ENCODE data around the gene COLEC11.
A peak's percentile ranks its signal among the peaks of the same experiment; 100 is the strongest.
"Not testable (repeated sequence)": the region's sequence is repeated elsewhere in the genome, so short reads cannot be mapped to it uniquely, and the experiment has no call there.

COLEC11 gene
- 0 to 0.13 (median 0) reads per million in 18 experiments for total RNA-seq

DNA sequence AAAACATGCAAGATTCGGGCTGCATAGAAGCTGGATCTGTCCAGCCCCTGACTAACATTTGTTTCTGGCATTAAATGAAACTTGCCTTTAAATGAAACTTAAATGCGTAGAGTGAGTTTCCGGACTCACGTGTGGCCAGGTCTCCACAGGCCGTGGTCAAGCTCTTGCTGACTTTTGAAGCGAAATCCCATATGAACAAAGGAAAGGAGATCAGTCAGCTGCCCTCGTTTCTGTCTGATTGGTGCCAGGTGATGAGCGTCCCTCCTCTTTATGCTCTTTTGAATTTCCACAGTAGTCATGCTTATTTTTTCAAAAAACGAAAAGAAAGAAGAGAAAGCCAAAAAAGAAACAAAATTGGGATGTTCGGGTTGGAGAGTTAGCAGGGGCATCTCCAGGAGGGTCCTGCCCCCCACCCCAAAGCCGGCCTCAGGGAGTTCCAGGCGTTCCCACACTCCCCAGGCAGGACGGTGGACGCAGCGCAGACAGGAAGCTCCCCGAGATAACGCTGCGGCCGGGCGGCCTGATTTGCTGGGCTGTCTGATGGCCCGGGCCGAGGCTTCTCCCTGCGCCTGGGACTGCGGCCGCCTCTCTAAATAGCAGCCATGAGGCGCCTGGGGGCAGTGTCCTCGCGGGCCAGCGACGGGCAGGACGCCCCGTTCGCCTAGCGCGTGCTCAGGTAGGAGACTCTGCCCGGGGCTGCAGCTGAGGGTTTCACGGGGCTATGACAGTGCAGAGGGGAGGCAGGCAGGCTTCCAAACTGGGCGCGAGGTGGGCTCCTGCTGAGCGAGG lies at the start of gene COLEC11:
Gene COLEC11 (plus strand): TSS at position 620 of the 789 bp plus-strand sequence. CDS start 9,229 bp downstream, outside the sequence.
- no peak for DNase-seq

DNA sequence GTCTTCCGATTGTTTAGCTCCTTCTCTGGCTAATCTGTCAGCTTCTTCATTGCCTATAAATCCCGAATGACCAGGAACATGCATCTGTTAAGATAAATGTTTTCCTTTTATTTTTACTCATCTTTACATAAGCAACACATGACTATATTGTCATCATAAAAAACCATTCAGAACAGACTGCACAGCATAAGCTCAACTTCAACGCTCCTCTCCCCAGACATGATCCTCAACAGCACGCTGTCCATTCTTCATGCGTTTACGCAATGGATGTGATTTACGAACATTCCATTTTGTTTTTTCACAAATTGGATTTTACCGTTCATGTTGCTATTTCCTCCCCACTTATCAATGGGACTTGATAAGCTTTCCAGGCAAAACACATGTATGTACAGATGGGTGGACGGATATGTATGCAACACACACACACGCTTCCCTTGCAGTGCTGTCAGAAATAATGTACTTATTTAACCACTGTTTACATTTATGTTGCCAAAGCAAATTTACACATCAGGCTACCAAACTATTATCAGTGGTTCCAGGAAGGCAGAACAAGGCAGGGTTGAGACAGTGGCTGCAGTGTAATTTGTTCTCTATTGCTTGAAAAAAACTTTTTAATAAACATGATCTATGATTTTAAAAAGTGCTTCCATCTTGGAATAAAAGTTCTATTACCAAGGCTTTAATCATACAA lies 49.0 kb upstream of the COLEC11 start:
- DNase-seq, result no peak

DNA sequence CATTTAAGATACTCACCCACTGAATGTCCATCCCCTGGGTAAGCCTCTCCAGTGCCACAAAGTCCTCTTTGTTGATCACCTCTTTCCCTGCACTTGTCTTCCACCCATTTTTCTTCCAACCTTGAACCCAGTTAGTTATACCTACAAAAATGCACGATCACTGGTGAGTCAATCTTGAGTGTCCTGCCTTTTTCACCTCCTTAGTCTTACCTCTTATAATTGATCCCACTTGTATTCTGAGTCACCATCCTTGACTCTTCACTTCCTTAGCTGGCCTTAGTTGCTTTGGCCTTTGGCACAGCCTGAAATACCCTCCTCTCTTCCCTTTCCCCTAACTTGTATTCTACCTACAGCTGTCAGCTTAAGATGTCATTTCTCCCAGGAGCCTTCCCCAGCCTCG lies 47.0 kb upstream of the COLEC11 start:
- no peak for DNase-seq

DNA sequence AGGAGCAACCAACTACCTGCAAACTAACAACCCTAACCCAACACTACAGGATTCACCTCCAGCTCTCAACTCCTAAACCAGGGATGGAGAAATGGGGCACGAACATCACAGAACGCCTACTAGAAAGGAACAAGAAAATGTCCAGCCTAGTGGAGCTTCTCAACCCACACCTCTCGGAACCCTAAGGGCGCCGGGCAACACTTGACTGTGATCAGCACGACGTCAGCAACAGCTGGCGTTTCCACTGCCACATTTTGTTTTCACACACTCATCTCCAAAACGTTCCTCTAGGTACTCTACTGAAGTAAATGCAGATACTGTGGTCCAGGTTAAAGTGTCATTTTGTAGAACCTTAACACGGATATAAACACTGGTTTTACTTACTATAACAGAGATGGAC lies 41.0 kb upstream of the COLEC11 start:
- no peak for DNase-seq

DNA sequence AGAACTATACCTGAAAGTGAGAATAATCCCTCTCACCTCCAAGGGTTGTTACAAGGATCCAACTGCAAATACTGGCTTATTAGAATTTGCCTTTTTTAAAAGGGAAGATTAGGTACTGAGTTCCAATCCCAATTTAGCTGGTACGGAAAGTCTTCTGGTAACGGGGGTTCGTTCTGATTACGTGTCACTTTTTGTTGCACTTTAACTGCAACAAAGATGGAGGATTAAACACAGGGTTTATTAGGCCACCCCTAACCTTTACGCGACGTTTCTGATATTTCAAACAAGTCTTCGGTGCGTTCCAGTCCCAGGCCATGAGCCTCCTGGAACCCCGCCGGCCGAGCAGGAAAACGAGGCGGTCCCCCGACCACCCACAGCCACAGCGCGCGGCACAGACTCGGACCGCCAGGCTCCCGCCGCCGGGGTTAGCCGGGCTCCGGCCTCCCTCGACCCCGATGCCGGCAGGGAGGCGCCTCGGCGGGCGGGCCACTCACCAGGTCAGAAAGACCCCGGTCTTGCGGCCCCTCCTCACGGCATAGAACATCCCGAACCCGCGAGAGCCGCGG lies 37.2 kb upstream of the COLEC11 start:
- DNase-seq, result no peak

DNA sequence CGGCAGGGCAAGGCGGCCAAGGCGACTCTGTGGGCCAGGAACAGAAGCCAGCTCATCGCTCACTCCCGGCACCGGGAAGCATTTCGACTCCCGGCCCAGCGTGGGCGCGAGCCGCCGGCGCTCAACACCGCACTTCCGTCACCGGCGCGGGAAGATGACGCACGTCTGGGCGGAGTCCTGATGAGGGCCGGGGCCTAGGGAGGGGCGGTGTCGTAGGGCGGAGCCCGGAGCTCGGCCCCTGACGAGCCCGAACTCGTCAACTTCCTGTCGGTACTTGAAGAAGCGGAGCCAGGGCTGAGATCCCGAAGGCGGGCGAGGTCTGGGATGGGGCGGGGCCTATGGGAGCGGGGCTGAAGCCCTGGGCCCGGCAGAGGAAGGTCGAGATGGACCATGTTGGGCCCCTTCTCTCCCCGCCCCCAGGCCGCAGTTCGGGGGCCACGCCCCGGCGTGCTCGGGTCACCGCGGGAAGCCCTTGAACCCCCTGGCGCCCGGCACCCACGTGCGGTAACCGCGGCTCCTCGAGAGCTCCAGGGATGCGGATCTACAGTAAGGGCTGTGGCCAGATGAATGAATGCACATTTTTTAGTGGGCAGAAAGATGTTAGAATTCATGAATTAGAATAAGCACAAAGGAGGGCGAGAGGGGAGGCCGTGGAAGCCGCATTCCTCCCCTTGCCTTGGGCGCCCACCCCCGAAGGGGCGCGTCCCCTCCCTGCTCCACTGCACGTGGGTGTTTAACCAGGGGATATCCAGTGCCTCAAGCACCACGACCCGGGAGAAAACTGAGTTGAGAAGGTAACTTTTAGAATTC lies 36.5 kb upstream of the COLEC11 start, which contains the start of gene RNASEH1:
Gene RNASEH1 (minus strand): TSS at position 129 of the 810 bp plus-strand sequence. CDS start 73 bp downstream, at position 56.
- DNase-seq, result peak; percentile 100

DNA sequence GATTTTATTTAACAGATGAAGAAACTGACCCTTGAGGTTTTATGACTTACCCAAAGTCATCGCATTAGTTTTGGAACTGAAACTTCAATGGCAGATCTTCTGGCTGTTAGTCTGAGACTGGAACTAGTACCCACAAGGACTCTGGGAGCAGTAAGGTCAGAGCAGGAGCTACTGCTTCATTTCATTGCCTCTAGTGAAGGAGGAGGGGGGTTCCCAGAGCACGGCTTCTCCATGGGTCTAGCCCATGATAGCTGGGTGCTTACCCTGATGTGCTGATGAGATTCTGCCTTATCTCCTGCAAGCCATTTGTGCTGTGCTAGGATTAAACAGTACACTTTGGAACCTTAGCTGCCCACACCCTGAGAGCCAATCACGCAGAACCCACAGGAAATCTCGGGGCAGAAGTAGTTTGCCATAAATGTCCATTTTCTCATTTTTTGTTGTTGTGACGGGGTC lies 31.4 kb upstream of the COLEC11 start:
- no peak for DNase-seq

DNA sequence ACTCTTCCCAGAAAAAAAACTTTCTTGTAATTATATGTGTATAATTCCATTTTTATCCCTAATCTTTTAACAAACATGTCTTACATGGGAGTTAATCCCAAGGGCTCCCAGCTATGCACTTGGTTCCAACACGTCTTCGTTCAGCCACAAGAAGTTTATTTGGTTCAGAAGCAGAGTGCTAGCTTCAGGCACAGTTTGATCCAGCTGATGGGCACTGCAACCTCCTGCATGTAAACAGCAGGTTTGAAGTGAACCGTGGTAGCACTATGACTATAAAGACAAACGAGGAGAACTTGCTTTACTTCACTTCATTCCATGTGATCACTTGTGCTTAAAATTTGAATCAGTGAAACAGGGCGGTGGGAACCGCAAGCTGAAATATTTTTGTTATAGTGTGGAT lies 29.8 kb upstream of the COLEC11 start:
- DNase-seq, result no peak

DNA sequence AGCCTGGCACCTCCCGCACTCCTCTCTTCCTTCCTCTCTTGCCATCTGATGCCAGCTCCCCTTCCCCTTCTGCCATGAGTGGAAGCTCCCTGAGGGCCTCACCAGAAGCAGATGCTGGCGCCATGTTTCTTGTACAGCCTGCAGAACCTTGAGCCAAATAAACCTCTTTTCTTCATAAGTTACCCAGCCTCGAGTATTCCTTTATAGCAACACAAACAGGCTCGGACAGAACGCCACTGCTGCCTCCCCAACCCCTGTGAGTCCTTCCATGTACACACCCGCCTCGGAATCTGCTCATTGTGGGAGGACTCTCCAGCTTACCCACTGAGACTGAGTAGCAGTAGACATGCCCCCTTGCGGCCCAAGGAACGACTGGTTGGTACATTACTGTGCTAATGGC lies 28.1 kb upstream of the COLEC11 start:
- no peak for DNase-seq

DNA sequence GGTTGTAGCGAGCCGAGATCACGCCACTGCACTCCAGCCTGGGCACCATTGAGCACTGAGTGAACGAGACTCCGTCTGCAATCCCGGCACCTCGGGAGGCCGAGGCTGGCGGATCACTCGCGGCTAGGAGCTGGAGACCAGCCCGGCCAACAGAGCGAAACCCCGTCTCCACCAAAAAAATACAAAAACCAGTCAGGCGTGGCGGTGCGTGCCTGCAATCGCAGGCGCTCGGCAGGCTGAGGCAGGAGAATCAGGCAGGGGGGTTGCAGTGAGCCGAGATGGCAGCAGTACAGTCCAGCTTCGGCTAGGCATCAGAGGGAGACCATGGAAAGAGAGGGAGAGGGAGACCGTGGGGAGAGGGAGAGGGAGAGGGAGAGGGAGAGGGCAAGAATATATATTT lies 25.3 kb upstream of the COLEC11 start:
- DNase-seq, result not testable (repeated sequence)

DNA sequence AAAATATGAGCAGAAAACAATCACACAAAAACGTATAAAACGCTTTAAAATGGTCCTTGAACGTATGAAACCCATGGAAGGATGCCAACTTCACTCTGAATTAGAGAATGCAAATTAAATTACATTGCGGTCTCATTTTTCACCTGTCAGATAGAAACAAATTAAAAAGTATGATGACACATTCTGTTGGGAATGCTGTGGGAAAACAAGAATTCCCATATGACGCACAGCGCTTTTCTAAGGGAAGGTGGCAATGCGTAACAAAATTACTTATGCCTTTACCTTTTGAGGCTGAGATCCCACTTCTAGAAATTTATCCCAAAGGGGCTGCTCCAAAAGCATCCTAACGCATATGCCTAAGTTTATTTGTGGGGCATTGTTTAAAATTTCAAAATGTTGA lies 23.6 kb upstream of the COLEC11 start:
- DNase-seq, result no peak

DNA sequence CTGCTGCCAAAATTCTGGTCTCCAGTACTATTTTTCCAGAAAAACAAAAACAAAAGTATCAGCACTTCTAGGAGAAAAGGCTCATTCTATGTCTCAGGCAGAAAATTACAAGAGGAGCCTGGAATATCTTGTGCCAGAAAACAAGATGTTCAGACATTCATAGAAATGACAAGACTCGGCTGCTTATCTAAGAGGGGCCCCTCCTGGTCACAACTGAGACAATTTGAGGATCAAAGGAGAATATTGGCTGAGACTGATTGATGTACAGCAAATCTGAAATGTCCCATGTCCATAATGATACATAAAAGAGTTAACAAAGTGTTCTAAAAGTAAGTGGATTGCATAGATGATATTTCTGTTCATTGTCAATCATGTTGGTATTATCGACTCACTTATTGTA lies 22.3 kb upstream of the COLEC11 start:
- no peak for DNase-seq

DNA sequence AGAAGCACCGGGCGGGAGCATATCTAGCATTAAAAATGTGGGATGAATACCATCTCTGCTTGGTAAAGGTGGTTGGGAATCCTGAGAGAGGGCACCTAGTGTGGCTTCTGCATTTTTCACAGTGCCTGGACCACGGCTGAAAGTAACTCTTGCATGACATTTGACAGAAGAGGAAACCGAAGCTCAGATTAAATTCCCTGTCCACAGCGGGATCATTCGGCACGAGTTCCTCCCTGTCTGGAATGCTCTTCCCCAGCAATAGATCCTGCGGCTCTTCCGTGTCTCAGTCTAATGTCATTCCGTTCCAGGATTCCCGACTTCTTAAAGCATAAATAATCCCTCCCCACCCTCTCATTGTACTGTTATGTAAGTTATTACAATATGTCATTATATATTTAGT lies 20.8 kb upstream of the COLEC11 start:
- no peak for DNase-seq

DNA sequence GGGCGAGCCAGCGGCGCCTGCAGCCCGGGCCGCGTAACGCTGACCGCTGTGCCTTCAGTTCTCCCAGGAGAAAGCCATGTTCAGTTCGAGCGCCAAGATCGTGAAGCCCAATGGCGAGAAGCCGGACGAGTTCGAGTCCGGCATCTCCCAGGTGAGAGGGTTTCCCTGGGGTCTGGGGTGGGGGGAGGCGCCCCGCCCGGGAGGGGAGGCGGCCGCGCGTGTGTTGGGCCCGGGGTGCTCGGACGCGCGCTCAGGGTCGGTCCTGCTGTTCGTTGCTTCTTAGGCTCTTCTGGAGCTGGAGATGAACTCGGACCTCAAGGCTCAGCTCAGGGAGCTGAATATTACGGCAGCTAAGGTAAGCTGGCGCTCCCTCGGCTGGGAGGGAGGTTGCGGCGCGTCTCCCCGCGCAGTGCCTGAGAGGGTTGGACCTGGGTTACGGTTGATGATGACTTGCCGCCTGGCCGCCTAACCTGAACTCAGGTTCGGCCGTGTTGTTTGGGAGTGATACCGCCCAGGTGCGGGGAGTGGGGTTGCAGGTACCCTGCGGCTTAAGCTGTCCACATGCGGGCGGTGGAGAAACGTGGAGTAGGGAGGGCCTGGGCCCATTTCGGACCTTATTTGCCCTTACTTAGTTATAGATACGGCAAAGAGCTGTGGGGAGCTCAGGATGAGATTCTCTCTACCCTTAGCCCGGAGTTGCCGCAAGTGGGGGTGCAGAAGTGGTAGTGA lies 19.2 kb upstream of the COLEC11 start:
- DNase-seq, result peak in 1 of 2 donors; percentile 3

DNA sequence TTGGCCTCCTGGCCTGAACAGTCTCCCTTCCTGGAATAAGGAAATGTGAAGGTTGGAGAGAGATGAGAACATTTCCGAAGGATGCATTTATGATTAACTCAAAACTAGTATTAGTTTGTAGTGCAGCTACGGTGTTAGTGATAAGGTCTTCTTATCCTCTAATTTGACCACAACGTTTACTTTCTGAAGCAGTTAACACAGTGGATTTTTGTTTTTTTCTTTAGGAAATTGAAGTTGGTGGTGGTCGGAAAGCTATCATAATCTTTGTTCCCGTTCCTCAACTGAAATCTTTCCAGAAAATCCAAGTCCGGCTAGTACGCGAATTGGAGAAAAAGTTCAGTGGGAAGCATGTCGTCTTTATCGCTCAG lies 18.7 kb upstream of the COLEC11 start:
- DNase-seq, result not testable (repeated sequence)

DNA sequence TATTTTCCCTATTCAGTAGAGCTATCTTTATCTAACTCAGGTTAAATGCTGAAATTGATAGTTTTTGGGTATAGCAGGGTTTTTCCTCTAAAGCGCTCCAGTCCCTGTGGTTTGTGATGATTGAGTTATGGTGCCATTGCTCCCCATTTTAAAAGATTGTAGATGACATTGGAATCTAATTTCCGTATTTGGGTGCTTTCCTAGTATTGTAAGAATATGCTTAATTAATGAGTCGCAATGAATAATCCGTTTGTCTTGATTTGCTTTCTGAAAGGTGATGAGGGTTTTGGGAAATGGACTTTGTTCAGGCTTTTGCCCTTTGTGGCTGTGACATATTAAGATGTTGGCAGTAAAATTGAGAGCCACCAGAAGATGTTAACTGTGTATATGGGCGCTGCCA lies 15.9 kb upstream of the COLEC11 start:
- no peak for DNase-seq

DNA sequence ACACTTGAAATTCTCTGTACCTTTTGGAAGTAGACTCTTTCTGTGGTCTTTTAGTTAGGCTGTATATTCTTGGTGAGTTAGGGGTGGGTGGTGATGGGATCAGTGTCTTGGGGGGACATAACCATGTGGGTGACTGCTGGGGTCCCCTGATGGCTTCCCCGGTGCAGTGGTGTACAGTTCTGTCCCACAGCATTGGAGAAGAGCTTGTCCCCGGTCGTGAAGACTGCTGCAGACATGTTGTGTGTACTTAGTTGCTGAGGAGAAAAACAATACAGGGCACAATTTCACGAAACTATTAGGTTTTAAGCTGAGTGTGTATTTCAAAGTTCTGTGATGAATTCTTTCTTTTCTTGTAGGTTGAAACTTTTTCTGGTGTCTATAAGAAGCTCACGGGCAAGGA lies 14.5 kb upstream of the COLEC11 start:
- no peak for DNase-seq

DNA sequence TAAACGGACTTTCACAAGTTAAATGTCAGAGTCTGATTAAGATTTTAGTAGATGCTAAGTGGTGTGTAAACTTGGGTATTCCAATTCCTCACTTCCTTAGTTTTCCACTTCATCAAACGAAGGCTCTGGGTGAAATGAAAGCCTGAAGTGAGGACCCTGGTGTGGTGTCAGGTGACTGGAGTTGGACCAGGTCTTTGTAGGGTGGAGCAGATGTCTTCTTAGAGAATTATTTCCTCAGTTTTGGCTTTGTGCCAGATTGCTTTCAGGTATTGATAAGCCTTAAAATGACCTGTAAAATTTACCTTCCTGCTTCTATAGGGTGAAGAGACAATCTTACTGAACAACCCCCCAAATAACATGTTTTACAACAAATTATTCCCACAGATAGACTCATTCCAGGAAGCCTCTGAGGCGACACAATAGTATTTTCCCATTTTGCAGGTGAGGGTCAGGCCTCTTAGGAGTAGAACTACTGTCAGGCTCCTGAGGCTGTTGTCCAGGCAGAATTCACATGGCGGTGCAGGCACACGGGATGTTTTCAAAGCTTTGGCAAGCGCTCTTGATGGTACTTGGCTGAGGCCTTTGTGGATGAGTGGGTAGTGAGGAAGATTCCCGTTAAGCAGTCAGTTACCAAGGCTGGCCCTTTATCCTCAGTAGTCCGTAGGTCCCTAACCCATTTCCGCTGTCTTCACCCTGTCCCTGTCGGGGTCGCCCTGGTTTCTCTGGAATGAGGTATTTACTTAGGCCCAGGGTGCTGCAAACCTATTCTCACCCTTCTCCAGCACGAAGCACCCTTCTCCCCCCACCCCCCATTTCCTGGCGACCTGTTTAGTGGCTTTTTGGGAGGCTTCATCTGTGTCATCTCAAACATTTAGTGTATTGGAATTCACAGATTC lies 13.3 kb upstream of the COLEC11 start:
- DNase-seq, result no peak

DNA sequence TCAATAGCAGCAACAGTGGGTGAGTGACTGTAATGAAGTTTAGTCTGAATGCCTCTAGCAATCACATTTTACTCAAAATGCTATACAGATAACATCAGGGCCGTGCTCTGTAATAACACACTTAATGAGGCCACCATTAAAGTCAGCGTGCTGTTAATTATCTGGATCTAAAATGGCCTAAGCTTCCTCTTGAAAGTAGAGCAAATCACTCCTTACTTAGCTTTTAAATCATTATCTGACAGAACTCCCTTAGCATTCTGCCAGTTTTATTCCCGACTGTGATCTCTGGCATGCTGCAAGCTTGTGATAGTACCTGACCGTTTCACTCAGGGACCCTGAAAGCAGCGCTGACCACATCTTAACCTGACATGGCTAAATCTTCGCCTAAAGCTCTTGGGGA lies 10.8 kb upstream of the COLEC11 start:
- DNase-seq, result no peak

DNA sequence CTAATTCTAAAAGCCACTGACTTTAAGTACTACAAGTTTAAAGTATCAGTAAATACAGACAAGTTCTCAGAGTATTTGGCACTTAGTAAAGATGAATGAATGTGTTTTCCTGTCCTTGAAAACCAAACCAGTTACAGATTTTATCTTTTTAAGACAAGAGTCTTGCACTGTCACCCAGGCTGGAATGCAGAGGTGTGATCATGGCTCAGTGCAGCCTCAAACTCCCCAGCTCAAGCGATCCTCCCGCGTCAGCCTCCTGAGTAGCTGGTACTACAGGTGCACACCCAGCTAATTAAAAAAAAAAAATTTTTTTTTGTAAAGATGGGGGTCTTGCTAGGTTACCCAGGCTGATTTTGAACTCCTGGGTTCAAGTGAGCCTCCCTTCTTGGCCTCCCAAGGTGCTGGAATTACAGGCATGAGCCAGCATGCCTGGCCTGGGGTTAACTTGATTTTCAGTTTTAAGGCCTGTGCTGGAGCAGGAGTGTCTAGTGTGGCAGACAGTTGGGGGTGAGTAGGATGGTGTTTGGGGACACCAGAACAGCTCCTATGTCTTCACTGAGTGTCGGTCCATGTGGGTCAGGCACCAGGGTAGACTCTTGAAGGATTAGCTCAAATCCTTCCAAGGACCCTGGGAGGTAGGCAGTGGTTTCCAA lies 10.2 kb upstream of the COLEC11 start:
- DNase-seq, result no peak
